GM18505 (cell line): ENCODE measurements around the gene FAM135A.

Source experiments
- ATAC-seq: cut with Tn5 transposase; IDR thresholded peaks from one replicate; pipeline ENCODE4 v1.9.1; 2021; ENCODE audit not compliant: unreplicated experiment
- POLR2A ChIP-seq: IDR thresholded peaks from 4 replicates; pipeline ENCODE4 v1.6.1; 2011; ENCODE audit warnings: borderline replicate concordance; ENCODE audit not compliant: insufficient read depth, insufficient read length; ENCODE audit errors: extremely low read depth

Gene FAM135A

DNA sequence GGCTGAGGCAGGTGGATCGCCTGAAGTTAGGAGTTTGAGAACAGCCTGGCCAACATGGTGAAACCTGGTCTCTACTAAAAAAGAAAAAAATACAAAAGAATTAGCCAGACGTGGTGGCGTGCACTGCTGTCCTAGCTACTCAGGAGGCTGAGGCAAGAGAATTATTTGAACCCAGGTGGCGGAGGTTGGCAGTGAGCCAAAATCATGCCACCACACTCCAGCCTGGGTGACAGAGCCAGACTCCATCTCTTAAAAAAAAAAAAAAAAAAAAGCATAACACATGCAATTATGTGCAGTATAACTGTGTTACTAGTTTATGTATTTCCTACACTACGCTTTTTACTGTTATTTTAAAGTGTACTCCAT lies 31.9 kb upstream of the FAM135A start:
- no peak for TF ChIP-seq POLR2A
- no peak for ATAC-seq

DNA sequence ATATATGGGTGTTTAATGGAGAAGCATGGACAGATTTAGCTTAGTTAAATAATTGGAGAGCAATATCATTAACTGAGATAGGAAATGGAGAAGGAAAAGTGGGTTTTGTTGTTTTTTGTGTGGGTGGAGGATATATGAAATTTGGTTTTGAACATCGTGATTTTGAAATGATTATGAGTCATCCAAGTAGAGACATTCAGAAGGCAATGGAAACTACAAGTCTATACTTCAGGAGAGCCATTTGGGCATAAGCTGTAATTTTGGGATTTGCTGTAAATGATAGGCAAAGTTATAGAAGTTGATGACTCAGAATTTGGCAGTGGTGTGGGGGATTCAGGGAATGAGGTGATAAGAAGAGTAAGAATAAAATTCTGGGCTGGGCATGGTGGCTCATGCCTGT lies 27.4 kb upstream of the FAM135A start:
- TF ChIP-seq POLR2A: no peak
- no peak for ATAC-seq

DNA sequence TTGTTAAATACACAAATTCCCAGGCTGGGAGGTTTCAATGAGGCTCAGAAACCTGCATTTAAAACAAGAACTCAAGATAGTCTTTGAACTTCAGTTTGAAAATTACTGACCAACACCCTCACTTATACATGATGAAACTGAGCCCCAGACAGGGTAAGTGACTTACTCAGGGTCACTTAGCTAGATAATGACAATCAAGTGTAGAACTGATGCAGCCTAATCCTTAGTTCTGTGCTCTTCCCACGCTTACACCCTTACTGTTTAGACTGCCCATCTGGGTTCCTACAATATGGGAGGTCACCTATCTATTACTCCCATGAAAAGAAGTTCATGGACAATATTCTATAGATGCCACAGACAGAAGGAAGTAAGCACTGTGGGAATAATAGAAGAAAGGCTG lies 24.5 kb upstream of the FAM135A start:
- no peak for TF ChIP-seq POLR2A
- no peak for ATAC-seq

DNA sequence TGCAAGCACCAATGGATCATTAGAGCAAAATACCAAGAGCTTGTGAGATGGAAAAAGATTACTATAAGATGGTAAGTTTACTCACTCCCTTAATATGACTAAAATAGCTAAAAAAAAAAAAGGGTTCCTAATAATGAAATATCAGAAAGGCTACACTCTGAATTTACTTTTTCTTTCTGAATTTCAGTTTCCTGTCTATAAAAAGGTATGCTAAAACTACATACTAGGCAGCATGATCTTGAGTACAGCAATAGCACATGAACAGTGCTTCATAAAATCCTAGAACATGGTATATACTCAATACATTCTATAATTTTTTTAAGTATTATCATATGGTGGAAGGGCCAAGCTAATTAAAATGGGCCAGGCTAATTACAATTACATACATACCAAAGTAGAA lies 24.0 kb upstream of the FAM135A start:
- ATAC-seq: no peak
- TF ChIP-seq POLR2A: no peak

DNA sequence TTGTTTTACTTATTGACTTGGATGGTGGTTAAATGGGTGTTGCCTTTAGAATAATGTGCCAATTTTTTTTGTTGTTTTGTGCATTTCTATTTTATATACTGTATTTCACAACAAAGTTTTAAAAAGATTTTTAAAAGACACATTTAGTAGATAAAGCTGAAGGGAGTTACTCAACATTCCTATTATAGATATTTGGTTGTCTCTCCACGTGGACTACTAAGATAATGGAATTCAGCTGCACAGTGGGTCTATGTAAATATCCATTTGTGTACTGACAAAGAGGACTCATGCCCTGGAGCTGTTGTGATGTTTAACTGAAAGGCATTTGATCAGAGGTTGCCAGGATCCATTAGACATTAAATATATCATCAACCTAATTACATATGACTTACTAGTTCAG lies 23.2 kb upstream of the FAM135A start:
- TF ChIP-seq POLR2A: no peak
- no peak for ATAC-seq

DNA sequence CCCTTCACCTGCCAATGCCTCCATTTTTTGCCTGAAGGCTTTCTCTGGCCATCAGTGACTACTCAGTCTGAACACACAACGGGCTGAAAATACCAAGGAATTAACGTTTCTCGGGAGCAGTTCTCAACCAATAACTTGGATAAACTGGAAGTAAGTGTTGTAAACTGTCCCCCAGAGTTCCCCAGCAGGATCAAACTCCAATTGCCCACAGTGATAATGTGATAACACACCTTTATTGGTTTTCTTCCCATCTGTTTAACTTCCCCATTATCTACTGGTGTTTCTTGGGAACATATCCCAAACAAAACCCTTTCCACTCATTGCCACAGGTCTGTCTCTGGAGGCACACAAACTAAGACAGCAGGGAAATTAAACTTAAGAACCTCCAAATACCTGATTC lies 21.8 kb upstream of the FAM135A start:
- no peak for ATAC-seq
- no peak for TF ChIP-seq POLR2A

DNA sequence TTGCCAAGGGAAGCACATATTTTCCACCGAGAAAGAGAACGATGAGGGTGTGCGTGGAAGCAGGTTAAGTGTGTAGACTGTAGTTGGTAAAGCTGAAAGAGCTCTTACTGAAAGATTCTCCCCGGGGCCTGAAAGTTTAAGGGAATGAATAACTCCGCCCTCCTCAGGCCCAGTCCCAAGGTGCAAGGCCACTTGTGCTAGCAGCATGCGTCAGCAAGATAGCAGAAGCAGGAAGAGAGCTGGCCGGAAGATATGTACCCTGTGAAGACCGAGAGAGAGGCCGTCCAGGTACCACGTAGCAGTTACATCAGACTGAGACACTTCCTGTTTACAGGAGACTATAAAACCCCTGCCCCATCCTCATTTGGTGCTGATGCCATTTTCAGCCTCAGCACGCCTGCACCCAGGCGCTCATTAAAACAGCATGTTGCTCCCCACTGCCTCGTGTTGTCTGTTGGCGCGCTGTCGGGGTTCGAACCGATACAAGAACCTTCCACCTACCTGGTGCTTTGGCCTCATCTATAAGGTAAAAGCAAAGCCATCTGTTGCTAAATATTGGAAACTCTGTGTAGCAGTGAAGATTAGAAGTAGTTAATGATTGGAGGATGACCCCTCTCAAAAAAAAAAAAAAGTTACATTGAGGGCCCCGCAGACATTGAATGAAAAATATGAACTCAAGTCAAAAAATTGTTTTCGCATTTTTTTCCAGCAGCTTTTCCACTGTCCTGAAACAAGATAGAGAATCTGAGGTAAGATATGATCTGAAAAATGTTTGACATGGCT lies 18.6 kb upstream of the FAM135A start:
- no peak for ATAC-seq
- no peak for TF ChIP-seq POLR2A

DNA sequence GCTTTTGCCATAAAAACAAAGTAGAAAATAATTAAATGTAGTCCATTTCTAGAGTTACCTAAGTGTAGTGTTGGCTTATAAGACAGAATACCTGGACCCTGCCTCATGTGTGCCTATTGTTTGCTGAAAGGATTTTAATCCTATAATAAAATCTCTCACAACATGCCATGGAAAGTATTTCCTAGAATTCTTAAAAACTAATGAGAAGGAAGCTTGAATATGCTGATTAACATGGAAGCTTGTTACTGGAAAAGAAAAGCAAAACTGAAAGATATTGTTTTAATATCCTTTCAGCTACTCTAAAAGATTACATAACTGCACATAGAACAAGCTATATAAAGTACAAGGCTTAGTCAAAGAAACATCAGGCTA lies 18.0 kb upstream of the FAM135A start:
- no peak for ATAC-seq
- no peak for TF ChIP-seq POLR2A

DNA sequence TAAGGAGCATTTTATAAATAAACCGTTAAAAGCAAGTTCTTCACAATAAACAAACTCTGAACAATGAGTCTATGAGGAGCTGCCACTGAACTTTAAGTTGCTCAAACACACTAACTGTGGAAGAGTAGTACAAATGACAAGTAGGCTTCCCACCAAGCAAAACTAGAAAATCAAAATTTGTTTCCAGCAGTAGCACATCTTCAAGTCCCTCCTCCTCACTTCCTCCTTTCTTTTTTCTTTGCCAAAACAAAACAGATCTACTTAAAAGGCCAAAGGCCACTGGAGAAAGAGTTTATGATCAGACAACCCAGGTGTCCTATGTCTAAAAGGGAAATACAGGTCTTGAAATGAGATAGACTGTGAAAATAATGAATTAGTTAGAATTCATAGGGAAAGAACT lies 17.1 kb upstream of the FAM135A start:
- no peak for TF ChIP-seq POLR2A

DNA sequence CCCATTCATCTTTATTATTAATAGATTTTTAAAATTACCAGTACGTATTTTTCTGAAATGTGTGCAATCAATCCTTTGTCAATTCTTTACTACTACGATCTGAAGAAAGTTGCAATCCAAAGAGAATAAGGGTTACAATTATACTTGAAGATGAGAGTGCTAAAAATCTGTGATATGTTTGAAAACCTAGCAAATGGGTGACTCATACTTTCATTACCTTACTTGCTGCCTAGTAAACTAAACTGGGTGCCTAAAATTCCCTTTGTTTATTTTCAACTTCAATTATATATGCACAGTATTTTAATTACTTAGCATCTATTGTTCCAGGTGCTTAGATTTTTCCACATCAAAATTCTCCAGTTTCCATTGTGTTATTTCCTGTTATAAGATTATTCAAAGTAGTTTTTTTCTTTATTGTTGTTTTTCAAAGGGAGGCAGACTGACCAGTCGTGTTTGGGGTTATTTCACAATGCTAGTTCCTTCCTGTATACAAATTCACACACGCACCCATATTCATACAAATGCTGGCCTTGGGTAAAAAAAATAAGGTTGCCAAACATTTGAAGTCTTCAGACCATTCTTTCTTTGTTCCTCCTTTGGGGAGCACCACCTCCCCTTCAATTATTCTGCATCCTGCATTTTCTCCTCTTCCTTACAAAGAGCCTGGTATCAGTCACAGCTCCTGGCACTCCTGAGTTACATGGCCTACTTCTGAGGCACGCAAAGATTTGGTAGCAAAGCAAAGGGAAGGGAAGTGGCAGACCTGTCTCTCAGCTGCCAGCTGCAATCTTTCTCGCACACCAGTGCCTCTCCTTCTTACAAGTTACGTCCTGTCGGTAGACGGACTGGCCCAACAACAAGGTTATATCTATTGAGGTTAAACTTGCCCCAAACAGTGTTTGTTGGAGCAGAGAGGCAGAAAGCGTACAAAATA lies 16.2 kb upstream of the FAM135A start:
- no peak for TF ChIP-seq POLR2A
- no peak for ATAC-seq

More for the DNA sequence above, 17.1 kb upstream of the FAM135A start:
- ATAC-seq: no peak

DNA sequence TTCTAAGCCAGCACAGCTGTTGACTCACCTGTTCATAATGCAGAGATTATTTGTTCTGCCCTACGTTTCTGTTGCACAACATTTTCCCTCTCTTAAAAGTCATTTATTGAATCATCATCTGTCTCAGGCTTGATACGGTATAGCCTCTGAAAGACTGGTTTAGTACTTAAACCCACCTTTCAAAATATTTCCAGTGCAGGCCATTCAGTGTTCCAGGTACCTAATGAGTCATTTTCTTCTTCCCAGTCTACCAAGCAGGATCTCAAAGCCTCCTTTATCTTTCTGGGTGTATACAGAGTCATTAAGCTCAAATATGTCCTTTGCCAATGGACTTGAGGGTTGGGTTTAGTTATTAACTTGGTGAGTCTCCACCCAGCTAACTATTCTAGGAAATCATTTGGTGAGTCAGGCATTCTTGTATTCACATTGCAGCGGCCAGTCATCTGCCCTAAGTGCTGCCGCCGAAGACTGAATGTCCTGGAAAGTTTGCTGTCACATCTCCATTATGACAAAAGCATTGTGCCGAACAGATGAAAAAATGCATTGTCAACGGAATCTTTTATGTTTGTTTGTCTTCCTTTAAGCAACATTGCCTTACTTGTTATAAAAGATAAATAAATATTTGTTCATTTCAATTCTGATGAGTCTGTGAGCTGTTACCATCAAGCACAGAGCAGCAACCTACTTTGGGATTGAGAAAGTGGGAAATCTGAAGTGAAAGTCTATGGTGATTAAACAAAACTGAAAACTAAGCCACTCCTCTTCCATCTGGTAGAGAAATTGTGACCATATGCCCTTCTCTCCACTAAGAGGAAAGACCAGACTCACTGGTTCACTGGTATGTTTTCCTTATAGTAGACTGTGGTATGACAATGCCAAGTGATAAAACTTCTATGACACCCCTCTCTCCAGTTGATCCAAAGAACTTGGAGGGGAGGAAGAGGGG lies 14.3 kb upstream of the FAM135A start:
- no peak for ATAC-seq
- TF ChIP-seq POLR2A: no peak

DNA sequence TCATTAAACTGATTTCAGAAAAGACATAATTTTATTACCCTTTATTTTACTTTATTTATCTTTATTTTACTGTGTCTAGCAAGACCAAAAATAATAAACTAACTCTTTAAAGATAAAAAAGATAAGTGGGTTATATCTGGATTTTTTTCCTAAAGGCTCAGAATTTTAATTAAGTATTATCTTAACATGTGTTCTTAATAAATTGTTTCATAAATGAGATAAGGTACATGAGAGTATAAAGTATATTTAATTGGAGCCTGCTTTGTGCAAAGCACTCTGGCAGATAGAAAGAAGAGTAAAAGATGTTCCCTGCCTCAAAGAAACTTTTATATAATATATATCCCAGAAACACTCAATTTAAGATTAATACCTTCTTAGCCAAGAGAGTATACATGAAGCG lies 8.7 kb upstream of the FAM135A start:
- no peak for ATAC-seq

DNA sequence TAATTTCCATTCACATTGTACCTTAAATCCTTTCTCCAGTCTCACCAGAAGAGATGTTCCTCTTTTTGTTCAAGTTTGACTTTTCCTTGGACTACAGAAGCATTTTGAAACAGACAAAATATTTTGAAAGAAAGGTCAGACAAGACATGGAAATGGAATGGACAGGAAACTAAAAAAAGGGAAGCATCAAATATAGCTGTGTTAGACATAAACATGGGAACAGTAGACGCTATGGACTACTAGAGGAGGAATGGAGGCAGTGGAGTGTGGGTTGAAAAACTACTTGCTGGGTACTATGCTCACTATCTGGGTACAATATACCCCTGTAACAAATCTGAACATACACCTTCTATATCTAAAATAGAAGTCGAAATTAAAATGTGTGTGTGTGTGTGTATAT lies 4.1 kb upstream of the FAM135A start:
- no peak for TF ChIP-seq POLR2A
- ATAC-seq: no peak

More for the DNA sequence above, 8.7 kb upstream of the FAM135A start:
- TF ChIP-seq POLR2A: no peak
